ENCODE measurements around the gene NKAIN2.

Gene NKAIN2

DNA sequence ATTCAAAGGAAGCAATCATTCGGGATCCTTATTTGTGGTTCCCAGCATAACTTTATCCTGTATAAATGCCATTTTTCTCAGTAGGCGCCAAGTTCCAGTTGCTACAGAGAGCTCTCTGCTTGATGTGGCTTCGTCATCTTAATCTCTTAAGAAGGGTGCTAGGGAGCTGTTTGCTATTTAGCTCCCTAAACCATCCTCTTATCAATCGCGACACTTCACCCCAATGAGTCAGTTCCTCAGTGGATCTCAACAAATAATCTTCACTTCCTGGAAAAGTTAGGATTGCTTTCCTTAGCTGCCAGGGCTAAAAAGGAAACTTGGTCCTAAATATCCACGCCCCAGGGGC lies 1.3 kb upstream of the NKAIN2 start:
- no peak for ATAC-seq

DNA sequence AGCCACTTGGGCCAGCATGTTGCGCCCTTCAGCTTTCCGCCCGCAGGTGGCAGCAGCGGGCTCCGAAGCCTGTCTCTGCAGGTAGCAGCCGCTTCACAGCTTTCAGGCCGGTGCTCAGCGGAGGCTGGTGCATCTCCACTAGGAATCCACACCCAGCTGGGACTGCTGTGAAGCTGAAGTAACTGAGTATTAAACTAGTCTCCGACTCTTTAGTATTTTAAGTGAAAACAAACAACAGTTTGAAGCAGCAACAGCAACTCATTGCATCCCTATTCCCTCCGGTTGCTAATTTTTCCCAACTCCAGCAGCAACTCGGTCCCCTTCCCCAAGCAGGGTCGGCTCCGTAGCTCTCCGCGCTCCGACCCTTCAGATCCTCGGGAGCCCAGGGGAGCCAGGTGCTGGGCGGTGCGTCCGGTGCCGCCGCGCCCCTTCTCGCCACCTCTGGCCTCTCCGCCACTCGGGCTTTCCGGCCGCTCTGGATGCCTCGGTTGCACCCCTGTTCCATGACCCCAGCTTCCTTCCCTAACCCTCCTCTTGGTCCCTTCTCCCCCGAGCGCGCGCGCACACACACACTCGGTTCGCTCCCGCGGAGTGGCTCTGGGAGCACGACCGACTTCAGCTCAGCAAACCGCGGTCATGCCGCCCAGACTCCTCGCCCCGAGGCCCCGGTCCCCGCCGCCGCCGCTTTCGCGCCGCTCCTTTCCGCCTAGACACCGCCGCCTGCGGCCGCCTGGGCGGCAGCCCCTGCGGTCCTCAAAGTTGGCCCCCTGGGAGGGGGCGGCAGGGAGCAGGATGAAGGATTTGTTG lies 765 bp upstream of the NKAIN2 start:
- H3K4me3 Mint-ChIP-seq, result peak overlapping the region; percentile 49
- peaks cover 6% of the 10 kb centered on the region for H3K4me1 Mint-ChIP-seq
- H3K27me3 Mint-ChIP-seq, result peaks cover 37% of the 10 kb centered on the region
- no peak overlapping the region for H3K27ac Mint-ChIP-seq
- no peaks in the 10 kb centered on the region for H3K36me3 Mint-ChIP-seq (ENCODE audit: low read depth)
- DNase-seq (peak; percentile 73), ATAC-seq (peak; percentile 85)
- no peaks in the 10 kb centered on the region for H3K9me3 Mint-ChIP-seq

More for the DNA sequence above, 1.3 kb upstream of the NKAIN2 start:
- Mint-ChIP-seq H3K4me1 (peaks cover 6% of the 10 kb centered on the region), H3K4me3 (no peak overlapping the region), H3K27me3 (peaks cover 37% of the 10 kb centered on the region), H3K27ac (no peak overlapping the region), H3K36me3 (ENCODE audit: low read depth) (no peaks in the 10 kb centered on the region), H3K9me3 (no peaks in the 10 kb centered on the region)
- DNase-seq, result no peak

DNA sequence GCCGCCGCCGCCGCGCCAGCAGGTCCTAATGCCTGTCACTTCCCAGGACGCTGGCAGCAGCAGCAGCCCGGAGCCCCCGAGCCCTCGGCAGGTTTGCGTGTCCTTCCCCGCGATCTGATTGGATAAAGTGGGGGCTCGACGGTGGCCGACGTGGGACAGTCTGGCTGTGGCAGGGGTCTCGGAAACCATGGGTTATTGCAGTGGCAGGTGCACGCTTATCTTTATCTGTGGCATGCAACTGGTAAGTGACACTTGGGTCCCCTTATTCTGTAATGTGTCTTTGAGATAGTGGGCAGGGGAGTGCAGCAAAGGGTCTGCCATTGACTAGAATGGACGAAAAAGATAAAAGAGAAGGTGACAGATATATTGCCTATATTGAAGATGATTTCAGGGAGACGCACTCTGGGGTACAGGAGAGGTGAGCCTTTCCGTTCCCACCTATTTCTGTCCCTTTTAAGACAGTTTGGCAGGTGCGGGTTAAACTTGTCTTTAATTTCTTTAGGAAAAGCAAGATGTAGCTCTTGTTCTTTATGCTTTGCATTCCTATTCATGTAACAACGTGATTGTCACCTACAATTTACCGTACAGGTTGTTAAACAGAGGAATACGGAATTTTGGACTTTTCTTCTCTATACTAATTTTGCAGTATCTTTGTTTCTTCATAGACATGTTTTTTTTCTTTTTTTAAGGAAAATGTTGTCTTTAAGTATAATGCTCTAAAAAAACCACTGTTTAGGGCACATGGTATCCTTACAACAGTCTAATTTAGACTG lies 535 bp downstream of the NKAIN2 start:
- DNase-seq (no peak), ATAC-seq (no peak)
- peaks cover 37% of the 10 kb centered on the region for H3K27me3 Mint-ChIP-seq
- H3K36me3 Mint-ChIP-seq (ENCODE audit: low read depth), result no peaks in the 10 kb centered on the region
- peak overlapping the region; percentile 56 for H3K4me3 Mint-ChIP-seq
- H3K4me1 Mint-ChIP-seq, result peaks cover 6% of the 10 kb centered on the region
- no peak overlapping the region for H3K27ac Mint-ChIP-seq
- no peaks in the 10 kb centered on the region for H3K9me3 Mint-ChIP-seq

DNA sequence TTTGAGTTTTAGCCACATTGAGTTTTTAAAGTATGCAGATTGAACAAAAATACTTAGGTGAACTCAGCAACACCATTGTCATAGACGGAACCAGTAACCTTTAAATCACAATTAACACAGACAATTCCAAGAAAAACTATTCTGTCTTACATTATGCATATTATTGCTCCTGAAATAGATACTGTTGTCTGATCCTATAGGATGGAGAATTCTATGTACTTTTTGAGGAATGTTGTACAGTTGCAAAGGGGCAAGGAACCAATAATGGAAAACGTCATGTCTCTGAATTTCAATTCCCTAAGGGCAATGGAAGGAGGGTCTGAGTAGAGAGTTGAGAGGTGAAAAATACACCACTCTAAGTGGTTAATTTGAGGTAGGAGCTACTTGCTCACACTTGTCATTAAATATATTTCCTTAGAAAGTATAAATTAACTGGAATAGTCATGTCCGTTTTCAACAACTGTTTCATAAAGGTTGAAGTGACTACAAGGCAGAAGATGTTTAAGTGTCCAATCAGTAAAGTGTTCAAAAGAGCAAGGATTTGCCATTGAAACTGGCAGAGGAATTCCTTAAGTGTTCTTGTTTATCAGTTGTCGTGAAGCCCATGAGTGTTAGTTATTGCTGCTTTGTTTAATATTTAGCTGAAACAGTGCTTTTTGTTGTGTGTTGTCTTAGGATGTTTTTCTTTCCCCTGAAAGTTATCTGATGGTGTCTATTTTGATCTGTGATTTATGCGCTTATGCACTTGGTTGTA lies 1.3 kb downstream of the NKAIN2 start:
- H3K27me3 Mint-ChIP-seq, result peaks cover 37% of the 10 kb centered on the region
- H3K4me3 Mint-ChIP-seq, result no peak overlapping the region
- no peak for ATAC-seq
- DNase-seq, result no peak
- no peaks in the 10 kb centered on the region for H3K9me3 Mint-ChIP-seq
- no peaks in the 10 kb centered on the region for H3K36me3 Mint-ChIP-seq (ENCODE audit: low read depth)
- H3K27ac Mint-ChIP-seq, result no peak overlapping the region
- H3K4me1 Mint-ChIP-seq, result peaks cover 6% of the 10 kb centered on the region

DNA sequence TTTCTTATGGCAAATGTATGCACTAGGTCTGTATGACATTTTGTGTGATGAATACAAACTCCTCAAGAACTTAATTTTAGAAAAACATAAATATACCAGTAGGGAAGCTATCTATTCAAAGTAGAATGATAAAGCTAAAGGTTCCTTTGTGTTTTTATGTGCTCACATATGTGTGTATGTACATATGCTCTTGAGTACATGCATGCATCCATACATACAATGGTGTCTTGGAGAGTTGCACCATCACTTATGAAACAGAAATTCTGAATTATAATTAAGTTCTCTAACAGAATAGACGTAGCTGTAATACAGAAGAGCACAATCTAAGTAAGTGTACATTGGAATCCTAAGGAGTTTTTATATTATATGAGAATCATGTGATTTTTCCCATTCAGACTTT lies 2.3 kb downstream of the NKAIN2 start:
- H3K9me3 Mint-ChIP-seq, result no peaks in the 10 kb centered on the region
- ATAC-seq (no peak), DNase-seq (no peak)
- H3K4me3 Mint-ChIP-seq, result no peak overlapping the region
- H3K36me3 Mint-ChIP-seq (ENCODE audit: low read depth), result no peaks in the 10 kb centered on the region
- peaks cover 6% of the 10 kb centered on the region for H3K4me1 Mint-ChIP-seq
- peaks cover 37% of the 10 kb centered on the region for H3K27me3 Mint-ChIP-seq
- H3K27ac Mint-ChIP-seq, result no peak overlapping the region

DNA sequence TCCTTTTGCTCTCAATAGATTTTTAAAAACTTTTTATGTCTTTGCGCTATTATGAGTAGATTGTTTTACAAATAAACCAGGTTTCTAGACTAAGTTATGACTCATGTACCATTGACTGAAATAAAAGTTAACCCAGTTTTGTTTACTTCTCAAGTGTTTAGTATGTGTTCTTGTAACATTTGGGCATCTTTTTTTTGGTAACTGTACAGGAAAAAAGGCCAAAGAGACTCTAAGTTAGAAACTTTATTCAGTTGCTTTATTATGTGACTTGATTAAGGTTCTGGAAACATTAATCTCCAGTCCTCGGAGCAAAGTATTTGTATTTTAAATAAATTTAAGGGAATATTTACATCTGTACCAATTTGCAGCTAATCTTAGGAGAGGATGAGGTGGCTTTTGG lies 2.9 kb downstream of the NKAIN2 start:
- Mint-ChIP-seq H3K36me3 (ENCODE audit: low read depth) (no peaks in the 10 kb centered on the region), H3K4me3 (no peak overlapping the region), H3K9me3 (no peaks in the 10 kb centered on the region), H3K4me1 (peaks cover 6% of the 10 kb centered on the region), H3K27ac (no peak overlapping the region), H3K27me3 (peaks cover 36% of the 10 kb centered on the region)
- no peak for DNase-seq
- ATAC-seq, result no peak

DNA sequence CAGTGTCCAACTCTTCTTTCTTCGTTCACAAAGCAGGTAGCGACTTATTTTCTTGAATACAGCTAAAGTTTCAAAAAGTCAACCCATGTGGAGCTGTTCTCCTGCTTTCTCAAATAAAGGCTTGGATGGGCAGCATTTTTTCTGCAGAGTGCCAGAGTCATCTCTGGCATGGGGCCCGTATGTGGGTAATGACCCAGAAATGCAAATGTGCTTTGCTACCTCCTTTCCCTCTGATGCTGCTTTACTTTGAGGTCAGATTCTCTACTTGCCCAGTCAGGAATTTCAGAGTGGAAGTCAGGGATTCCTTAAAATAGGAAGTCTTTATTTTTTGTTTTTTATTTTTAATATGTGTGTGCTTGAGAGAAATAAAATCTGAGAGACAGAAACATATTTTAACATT lies 4.9 kb downstream of the NKAIN2 start:
- Mint-ChIP-seq H3K4me3 (no peak overlapping the region), H3K36me3 (ENCODE audit: low read depth) (no peaks in the 10 kb centered on the region), H3K27me3 (peaks cover 23% of the 10 kb centered on the region), H3K27ac (no peak overlapping the region), H3K4me1 (peaks cover 3% of the 10 kb centered on the region), H3K9me3 (no peaks in the 10 kb centered on the region)
- ATAC-seq, result no peak
- no peak for DNase-seq

DNA sequence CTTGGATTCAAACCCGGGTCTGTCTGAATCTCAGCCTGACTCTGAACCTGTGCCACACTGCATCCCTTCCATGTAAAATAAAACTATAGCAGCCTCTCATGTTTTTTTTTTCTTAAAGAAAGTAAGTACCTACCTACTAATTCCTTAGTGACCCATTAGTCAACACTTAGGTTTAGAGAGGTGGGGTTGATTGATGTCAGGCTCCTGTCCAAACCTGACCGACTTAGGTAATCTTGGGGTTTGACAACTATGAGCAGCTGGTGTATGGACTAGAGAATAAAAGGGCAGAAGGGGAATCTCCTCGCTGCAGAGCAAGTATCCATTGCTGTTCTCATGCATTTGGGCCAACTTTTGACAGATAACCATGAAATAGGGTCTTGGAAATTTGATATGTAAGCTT lies 6.5 kb downstream of the NKAIN2 start:
- Mint-ChIP-seq H3K36me3 (ENCODE audit: low read depth) (no peaks in the 10 kb centered on the region), H3K4me1 (no peaks in the 10 kb centered on the region), H3K4me3 (no peak overlapping the region), H3K27ac (no peak overlapping the region), H3K9me3 (no peaks in the 10 kb centered on the region), H3K27me3 (peaks cover 9% of the 10 kb centered on the region)
- ATAC-seq, result no peak
- DNase-seq, result no peak

DNA sequence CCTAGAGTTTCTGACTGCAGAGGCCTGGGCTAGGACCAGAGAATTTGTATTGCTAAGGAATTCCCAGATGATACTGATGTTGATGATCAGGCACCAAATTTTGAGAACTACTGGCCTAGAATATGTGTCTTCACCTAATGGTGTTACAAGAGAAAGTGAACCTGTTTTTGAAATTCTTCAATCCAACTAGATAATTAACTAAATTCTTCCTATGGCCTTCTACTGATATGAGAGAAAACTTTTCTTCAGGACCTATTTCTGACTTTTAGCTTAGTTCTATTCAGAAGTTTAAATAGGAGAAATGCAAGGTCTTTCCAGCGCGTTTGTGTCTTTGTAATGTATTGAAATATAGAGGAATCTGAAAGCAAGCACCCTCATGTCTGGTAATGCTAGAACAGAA lies 7.3 kb downstream of the NKAIN2 start:
- H3K4me1 Mint-ChIP-seq, result no peaks in the 10 kb centered on the region
- H3K36me3 Mint-ChIP-seq (ENCODE audit: low read depth), result no peaks in the 10 kb centered on the region
- DNase-seq, result no peak
- H3K9me3 Mint-ChIP-seq, result no peaks in the 10 kb centered on the region
- ATAC-seq, result no peak
- no peak overlapping the region for H3K27ac Mint-ChIP-seq
- H3K4me3 Mint-ChIP-seq, result no peak overlapping the region
- H3K27me3 Mint-ChIP-seq, result peaks cover 7% of the 10 kb centered on the region

DNA sequence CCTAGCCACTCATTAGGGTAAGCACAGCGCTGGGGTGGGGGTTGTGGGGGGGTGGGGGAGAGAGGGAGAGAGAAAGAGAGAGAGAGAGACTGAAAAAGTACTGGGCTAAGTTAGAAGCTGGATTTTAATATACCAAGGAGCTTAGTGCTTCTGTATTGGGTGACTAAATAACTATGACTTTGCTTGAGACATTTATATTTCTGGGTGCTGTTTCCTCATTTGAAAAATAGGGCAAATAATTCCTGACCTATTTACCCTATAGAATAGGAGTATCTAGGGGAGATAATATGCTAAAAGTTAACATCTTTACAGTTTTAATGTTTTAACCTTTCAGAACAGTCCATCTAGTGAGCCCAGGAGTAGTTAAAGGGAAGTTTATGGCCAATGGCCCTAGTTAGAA lies 7.7 kb downstream of the NKAIN2 start:
- Mint-ChIP-seq H3K9me3 (no peaks in the 10 kb centered on the region), H3K27ac (no peak overlapping the region), H3K4me3 (no peak overlapping the region), H3K36me3 (ENCODE audit: low read depth) (no peaks in the 10 kb centered on the region), H3K4me1 (no peaks in the 10 kb centered on the region), H3K27me3 (peaks cover 7% of the 10 kb centered on the region)
- DNase-seq (no peak), ATAC-seq (no peak)

DNA sequence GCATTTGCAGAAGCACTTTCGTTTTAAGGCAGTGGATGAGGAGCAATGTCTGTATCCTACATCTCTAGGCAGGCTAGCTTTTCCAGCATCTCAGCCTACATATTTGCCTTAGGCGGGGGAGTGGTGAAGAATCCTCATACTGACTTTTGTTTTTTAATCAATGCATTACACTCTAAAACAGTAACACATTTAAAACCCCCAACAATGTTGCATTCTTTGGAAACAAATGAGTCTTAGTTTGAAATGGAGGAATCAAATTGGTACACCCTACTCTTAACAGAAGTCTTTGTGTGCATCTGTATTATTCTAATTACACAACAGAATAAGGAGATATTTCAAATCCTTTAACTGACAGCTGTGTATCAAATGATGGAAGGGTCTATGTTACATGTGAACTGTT lies 9.0 kb downstream of the NKAIN2 start:
- Mint-ChIP-seq H3K9me3 (no peaks in the 10 kb centered on the region), H3K4me1 (no peaks in the 10 kb centered on the region), H3K27me3 (peaks cover 3% of the 10 kb centered on the region), H3K36me3 (ENCODE audit: low read depth) (no peaks in the 10 kb centered on the region), H3K27ac (no peak overlapping the region), H3K4me3 (no peak overlapping the region)
- no peak for ATAC-seq
- no peak for DNase-seq

DNA sequence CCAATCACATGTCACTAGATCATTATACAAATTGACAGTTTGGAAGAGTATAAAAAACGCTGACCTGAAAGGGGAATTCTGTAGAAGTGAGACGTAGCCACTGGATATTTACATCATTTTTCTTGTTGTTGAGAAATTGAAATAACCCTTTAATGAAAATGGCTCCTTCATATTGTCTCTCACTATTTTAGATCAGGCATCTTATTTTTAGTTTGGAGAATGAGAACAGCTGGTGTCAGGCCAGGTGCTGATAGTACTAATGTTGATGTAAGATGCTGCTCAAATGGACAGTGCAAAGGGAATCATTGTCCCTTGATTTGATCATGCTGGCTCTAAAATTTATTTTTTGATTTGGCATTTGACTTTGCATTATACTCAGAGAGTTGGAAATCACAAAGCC lies 17.4 kb downstream of the NKAIN2 start:
- Mint-ChIP-seq H3K36me3 (ENCODE audit: low read depth) (no peaks in the 10 kb centered on the region), H3K4me1 (no peaks in the 10 kb centered on the region), H3K27me3 (peaks cover 1% of the 10 kb centered on the region), H3K4me3 (no peak overlapping the region), H3K27ac (no peak overlapping the region), H3K9me3 (no peaks in the 10 kb centered on the region)
- ATAC-seq, result no peak
- no peak for DNase-seq

DNA sequence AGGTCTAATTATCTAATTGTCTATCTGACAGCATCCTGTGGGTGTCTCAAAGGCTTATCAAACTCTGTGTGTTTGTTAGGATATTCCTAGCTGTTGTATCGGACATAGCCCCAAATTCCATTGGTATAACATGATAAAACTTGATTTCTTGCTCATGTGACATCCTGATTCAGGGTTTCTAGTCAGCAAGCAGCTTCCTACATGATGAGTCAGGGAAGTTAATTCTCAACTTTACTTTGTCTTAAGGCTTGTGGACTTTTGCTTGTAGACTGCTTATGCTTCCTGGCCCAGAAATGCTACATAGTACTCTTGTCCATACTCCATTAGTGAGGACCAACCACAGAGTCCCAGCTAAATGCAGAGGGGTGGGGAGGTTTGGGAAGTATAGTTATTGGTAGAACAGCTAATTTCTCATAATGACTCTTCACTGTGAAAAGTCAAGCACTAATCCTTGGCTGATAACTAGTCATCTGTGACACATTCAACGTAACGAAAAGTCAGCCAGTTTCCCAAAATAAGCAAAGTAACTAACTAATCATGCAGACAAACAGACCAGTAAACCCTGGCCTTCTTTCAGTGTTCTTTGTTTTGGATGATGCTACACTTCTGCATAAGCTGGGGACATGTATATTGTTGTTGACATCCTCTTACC lies 25.8 kb downstream of the NKAIN2 start:
- no peaks in the 10 kb centered on the region for H3K36me3 Mint-ChIP-seq (ENCODE audit: low read depth)
- ATAC-seq (no peak), DNase-seq (no peak)
- no peaks in the 10 kb centered on the region for H3K9me3 Mint-ChIP-seq
- H3K4me1 Mint-ChIP-seq, result peaks cover 1% of the 10 kb centered on the region
- peaks cover 1% of the 10 kb centered on the region for H3K27me3 Mint-ChIP-seq
- no peak overlapping the region for H3K4me3 Mint-ChIP-seq
- H3K27ac Mint-ChIP-seq, result no peak overlapping the region

DNA sequence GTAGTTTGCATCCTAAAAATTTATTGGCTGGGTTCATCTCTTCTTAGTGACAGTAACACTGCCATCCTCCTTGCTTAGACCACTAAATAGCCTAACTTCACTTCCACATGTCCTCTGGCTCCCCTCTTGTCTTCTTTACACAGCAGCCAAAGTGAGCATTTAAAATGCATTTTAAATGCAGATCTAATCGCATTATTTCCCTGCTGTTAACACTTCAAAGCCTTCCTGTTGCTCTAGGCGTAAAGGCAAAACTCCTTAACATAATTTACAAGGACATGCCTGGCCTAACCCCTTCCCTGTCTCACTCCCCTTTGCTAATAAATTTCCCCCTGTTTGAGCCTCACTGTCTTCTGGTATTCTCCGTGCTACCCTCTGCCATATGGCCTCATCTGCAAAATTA lies 26.5 kb downstream of the NKAIN2 start:
- H3K27me3 Mint-ChIP-seq, result no peaks in the 10 kb centered on the region
- no peak for ATAC-seq
- no peak for DNase-seq
- peaks cover 1% of the 10 kb centered on the region for H3K4me1 Mint-ChIP-seq
- H3K9me3 Mint-ChIP-seq, result no peaks in the 10 kb centered on the region
- no peak overlapping the region for H3K4me3 Mint-ChIP-seq
- H3K36me3 Mint-ChIP-seq (ENCODE audit: low read depth), result no peaks in the 10 kb centered on the region
- no peak overlapping the region for H3K27ac Mint-ChIP-seq
